Mesothelial cell of epicardium (in vitro differentiated cells): Measurements from ENCODE around the gene GPER1. TPM values are rescaled to one million over a fixed set of nuclear protein-coding genes. Genes with fewer than 3 reads are reported as not detected.

Experiments
- DNase-seq, 2 experiments: peaks; one replicate each; pipeline ENCODE4 v3.0.0; 2021; ENCODE audit warnings: low spot score in 2 of 2; ENCODE audit not compliant: unreplicated experiment in 2 of 2
- H3K27ac Mint-ChIP-seq: 2 replicates; pipeline ENCODE4 v1.8.0; 2021; ENCODE audit warnings: mixed read lengths
- H3K27me3 Mint-ChIP-seq: 2 replicates; pipeline ENCODE4 v1.8.0; 2021; ENCODE audit warnings: low read depth, mixed read lengths
- H3K36me3 Mint-ChIP-seq: 2 replicates; pipeline ENCODE4 v1.8.0; 2021; ENCODE audit warnings: mixed read lengths
- H3K4me1 Mint-ChIP-seq: 2 replicates; pipeline ENCODE4 v1.8.0; 2021; ENCODE audit warnings: mixed read lengths
- H3K4me3 Mint-ChIP-seq: 2 replicates; pipeline ENCODE4 v1.8.0; 2021; ENCODE audit warnings: mild to moderate bottlenecking, moderate library complexity, mixed read lengths
- H3K9me3 Mint-ChIP-seq: 2 replicates; pipeline ENCODE4 v1.8.0; 2021; ENCODE audit warnings: mixed read lengths
- total RNA-seq: library from RNA; stranded (reverse); gene quantifications from 3 replicates; pipeline ENCODE4 v1.2.1, GENCODE V29; 2021
- TF ChIP-seq, protein P1 (sequence below): fragments of 200-600 bp; sonication (generic); IDR thresholded peaks from one replicate; pipeline ENCODE4 v1.5.0; 2021; ENCODE audit warnings: antibody characterized with exemption; ENCODE audit not compliant: unreplicated experiment

Gene GPER1
- total RNA-seq, 1 donor from 2014 or later, result 2.1 TPM

DNA sequence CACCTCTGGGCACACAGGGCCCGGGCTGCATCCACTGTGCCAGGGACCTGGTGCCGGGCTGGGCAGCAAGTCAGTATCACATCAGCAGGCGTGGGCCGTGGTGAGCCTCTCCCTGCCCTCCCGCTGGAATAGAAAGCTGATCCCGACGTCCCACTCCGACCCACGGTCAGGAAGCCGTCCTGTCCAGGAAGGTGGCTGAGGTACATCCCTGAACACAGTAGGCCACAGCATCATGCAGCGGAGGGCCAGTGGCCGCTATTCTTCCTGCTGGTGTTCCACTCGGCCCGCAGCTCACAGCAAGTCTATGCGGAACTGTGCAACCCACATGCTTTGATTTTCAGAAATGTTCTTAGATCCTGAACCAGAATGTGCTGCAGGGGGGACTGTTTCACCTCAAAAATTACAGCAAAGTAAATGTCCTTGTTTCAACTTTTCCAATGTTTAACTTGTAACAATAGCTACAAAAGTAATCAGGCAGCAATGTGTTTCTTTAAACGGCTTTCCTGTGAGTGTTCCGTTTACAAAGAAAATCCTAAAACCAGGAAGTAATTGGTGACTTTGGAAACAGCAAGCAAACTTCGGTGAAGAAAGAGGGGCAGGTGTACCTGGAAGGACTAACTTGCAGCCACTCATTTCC lies 44.2 kb upstream of the GPER1 start:
- peak overlapping the region; percentile 97 for H3K27ac Mint-ChIP-seq
- TF ChIP-seq, protein P1, sequence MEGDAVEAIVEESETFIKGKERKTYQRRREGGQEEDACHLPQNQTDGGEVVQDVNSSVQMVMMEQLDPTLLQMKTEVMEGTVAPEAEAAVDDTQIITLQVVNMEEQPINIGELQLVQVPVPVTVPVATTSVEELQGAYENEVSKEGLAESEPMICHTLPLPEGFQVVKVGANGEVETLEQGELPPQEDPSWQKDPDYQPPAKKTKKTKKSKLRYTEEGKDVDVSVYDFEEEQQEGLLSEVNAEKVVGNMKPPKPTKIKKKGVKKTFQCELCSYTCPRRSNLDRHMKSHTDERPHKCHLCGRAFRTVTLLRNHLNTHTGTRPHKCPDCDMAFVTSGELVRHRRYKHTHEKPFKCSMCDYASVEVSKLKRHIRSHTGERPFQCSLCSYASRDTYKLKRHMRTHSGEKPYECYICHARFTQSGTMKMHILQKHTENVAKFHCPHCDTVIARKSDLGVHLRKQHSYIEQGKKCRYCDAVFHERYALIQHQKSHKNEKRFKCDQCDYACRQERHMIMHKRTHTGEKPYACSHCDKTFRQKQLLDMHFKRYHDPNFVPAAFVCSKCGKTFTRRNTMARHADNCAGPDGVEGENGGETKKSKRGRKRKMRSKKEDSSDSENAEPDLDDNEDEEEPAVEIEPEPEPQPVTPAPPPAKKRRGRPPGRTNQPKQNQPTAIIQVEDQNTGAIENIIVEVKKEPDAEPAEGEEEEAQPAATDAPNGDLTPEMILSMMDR, result no peak
- H3K27me3 Mint-ChIP-seq, result peaks cover 2% of the 10 kb centered on the region
- H3K4me3 Mint-ChIP-seq, result peak overlapping the region; percentile 61
- DNase-seq, result no peak
- H3K36me3 Mint-ChIP-seq, result no peaks in the 10 kb centered on the region
- peaks cover 41% of the 10 kb centered on the region for H3K4me1 Mint-ChIP-seq
- H3K9me3 Mint-ChIP-seq, result no peaks in the 10 kb centered on the region

DNA sequence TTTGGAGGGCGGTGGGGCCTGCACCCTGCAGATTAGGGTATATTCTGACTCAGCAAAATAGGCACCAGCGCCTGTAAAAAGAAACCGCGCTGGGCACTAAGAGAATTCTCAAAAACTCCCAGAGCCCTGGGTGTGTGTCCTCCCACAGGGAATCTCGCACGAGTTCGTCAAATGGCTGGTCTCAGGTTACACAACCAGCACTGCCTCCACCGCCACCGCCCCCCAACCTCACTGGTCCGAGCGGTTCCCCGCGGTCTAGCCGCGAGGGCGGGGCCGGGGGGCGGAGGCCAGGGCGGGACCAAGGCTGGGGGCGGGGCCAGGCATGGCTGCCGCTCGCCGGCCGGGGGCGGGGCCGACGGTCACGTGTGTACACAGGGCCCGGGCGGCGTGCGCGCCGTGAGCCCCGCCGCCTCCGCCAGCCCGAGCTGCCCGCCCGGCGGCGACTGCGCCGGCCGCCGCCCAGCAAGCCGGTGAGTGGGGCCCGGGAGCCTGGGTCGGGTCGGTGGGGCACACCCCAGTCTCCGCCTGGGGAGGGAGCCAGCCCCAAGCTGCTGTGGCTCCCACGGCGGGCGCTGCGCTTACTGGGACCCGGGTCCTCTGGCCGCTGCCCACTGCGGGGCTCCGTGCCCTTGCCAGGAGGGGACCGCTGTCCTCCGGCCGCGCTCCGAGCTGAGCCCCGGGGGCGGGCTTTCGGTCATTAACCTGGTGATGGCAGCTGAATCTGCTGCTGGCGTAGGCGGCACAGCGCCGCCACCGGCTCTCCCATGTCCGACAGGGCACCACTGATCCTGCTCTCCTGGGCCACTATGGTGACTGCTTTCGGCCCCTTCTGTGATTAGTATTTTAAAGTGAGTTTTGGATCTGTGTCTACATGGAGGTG lies 43.5 kb upstream of the GPER1 start, which contains the start of gene GPR146:
TSS of gene GPR146 (plus strand) at position 358 of the 880 bp plus-strand sequence. CDS start 12,970 bp downstream, outside the sequence.
- peak within 1 kb of the TSS; percentile 97 for H3K27ac Mint-ChIP-seq
- H3K4me3 Mint-ChIP-seq, result peak within 1 kb of the TSS; percentile 75
- H3K9me3 Mint-ChIP-seq, result no peaks in the 10 kb centered on the region
- H3K27me3 Mint-ChIP-seq, result peaks cover 2% of the 10 kb centered on the region
- peaks cover 41% of the 10 kb centered on the region for H3K4me1 Mint-ChIP-seq
- H3K36me3 Mint-ChIP-seq, result no peaks in the 10 kb centered on the region
- DNase-seq, result peak; percentile 99
- TF ChIP-seq, protein P1, result peak; percentile 16

DNA sequence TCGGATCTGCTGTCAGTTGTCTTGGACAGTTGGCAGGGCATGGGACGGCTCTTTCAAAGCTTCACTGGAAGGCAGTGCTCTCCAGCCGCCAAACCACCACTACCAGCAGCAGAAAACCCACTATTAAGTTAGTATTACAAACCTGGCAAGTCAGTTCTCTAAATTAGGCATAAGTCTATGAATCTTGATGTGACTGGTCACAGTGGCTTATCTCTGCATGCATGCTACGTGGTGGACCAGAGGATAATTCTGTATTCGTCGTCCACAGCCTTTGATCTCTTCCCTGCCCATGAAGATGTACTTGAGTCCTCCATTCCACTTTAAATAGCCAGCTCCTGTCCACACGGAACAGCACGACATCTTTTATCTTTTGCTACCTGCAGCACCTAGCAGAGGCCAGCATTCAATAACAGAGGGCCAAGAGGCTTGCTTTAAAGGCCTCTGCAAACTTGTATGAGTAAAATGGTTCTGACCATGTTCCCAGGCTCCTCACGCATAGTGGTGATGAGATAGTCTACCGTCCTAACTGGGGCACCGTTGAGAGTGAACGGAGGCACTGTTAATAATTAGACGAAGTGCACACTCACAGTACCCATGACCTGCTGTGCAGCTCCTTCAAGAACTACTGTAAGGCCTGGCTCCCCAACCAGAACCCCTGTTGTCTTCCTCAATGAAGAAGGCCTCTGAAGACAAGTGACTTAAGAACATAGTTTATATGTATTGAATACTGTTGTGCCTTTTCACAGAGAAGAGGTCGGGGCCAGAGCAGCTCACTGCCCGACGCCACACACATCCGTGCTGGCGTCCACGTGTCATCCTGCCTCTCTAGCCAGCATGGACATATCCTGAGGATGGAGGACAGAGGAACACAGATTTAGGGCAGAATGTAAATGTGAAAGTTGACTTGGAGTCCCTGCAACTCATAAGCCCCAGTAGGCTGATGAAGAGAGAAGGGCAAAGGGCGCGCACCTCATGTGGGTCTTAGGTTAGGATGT lies 42.5 kb upstream of the GPER1 start:
- TF ChIP-seq, protein P1, result no peak
- peaks cover 40% of the 10 kb centered on the region for H3K4me1 Mint-ChIP-seq
- peak overlapping the region; percentile 81 for H3K27ac Mint-ChIP-seq

DNA sequence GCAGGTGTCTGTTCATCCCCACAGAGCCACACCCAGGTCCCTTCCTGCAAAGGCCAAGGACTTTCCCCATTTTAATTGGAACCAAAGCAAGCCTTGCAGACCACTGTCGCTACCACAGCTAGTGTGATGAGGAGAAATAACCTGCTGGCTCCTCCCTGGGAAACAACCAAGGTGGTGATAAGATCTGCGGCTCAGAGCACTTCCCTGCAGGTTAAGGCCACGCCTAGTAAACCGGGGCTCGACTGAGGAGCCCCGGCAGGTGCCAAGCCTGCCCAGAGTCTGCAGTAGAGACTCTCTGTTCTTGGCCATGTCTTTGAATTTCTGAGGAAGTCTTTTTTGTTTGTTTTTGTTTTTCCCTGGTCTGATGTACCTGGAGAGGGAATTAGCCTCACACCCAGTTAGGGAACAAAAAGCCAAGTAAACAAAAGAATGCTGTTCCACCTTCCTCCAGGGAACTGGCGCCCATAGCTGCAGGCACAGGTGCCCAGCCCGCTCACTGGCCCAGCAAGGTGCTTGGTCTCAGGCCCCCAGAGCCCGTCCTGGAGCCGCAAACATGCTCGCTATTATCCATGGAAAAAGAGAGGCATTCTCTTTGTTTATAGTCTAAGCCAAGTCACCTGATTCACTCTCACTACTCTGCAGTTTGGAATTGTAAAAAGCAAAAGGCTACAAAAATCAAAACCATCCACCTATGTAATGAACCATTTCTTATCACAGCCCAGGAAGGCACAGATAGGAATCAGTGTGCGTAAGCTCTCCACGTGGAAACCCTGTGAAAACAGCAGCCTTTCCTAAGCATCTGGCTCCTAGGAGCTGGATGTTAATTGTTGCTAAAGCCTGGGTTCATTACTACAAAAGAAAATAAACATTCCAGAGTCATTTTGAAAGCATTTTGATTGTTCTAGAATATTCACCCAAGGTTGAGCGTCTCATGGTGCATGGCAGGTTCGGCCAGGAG lies 40.9 kb upstream of the GPER1 start:
- H3K36me3 Mint-ChIP-seq, result no peaks in the 10 kb centered on the region
- peaks cover 30% of the 10 kb centered on the region for H3K4me1 Mint-ChIP-seq
- H3K4me3 Mint-ChIP-seq, result no peak overlapping the region
- no peak for DNase-seq
- no peaks in the 10 kb centered on the region for H3K27me3 Mint-ChIP-seq
- H3K27ac Mint-ChIP-seq, result no peak overlapping the region
- H3K9me3 Mint-ChIP-seq, result no peaks in the 10 kb centered on the region
- TF ChIP-seq, protein P1, result no peak

More for the DNA sequence above, 42.5 kb upstream of the GPER1 start:
- Mint-ChIP-seq H3K36me3 (no peaks in the 10 kb centered on the region), H3K4me3 (peak overlapping the region; percentile 75), H3K9me3 (no peaks in the 10 kb centered on the region), H3K27me3 (peaks cover 2% of the 10 kb centered on the region)
- DNase-seq, result no peak
